GM12878 (cell line): ENCODE data around the gene ZNF75A. TPM values are rescaled to one million over a fixed set of nuclear protein-coding genes. Genes with fewer than 3 reads are reported as not detected.
A peak's percentile ranks its signal among the peaks of the same experiment; 100 is the strongest.

Source experiments
- BACH1 ChIP-seq: fragments of 450-650 bp; IDR thresholded peaks from 2 replicates; pipeline ENCODE4 v1.6.1; 2017; ENCODE audit warnings: mild to moderate bottlenecking, borderline replicate concordance
- CBFB ChIP-seq: IDR thresholded peaks from 2 replicates; pipeline ENCODE4 v1.6.1; 2016; ENCODE audit warnings: antibody characterized with exemption, low read depth
- CHD2 ChIP-seq: IDR thresholded peaks from 2 replicates; pipeline ENCODE4 v1.6.1; 2011; ENCODE audit warnings: low read depth, low read length, improper control_type of control experiment, borderline replicate concordance
- EGR1 ChIP-seq, 2 experiments: IDR thresholded peaks; 1 replicate in 1 of 2; 2 replicates in 1 of 2; pipeline ENCODE4 v1.6.1; 2011 to 2012; ENCODE audit warnings: low read depth in 2 of 2, low read length in 2 of 2, borderline replicate concordance in 1 of 2, mild to moderate bottlenecking in 1 of 2, moderate library complexity in 1 of 2
- ETV6 ChIP-seq, 2 experiments: fragments of 450-650 bp in 1 of 2; IDR thresholded peaks in 1 of 2; conservative IDR thresholded peaks in 1 of 2; 2 replicates each; pipeline ENCODE4 v1.6.1; 2014; ENCODE audit warnings: antibody characterized with exemption in 1 of 2, borderline replicate concordance in 1 of 2, low read depth in 1 of 2, mild to moderate bottlenecking in 1 of 2, moderate library complexity in 1 of 2
- IKZF2 ChIP-seq, 2 experiments: fragments of 450-650 bp; IDR thresholded peaks; 2 replicates each; pipeline ENCODE4 v1.6.1; 2017; ENCODE audit warnings: mild to moderate bottlenecking in 2 of 2, moderate library complexity in 2 of 2
- KLF5 ChIP-seq: fragments of 450-650 bp; IDR thresholded peaks from 2 replicates; pipeline ENCODE4 v1.6.1; 2014; ENCODE audit warnings: mild to moderate bottlenecking; ENCODE audit not compliant: partially characterized antibody
- LARP7 ChIP-seq: fragments of 450-650 bp; IDR thresholded peaks from 2 replicates; pipeline ENCODE4 v1.6.1; 2017; ENCODE audit warnings: mild to moderate bottlenecking
- MAX ChIP-seq: IDR thresholded peaks from 2 replicates; pipeline ENCODE4 v1.6.1; 2012; ENCODE audit warnings: low read depth, low read length, improper control_type of control experiment
- MTA3 ChIP-seq: IDR thresholded peaks from 2 replicates; pipeline ENCODE4 v1.6.1; 2012; ENCODE audit warnings: low read length, inconsistent platforms, borderline replicate concordance
- POLR2AphosphoS2 ChIP-seq: IDR thresholded peaks from 2 replicates; pipeline ENCODE4 v1.6.1; 2011; ENCODE audit warnings: low read depth, mild to moderate bottlenecking, low read length, improper control_type of control experiment, moderate library complexity
- POLR2AphosphoS5 ChIP-seq: IDR thresholded peaks from 2 replicates; pipeline ENCODE4 v1.6.1; 2011; ENCODE audit warnings: mild to moderate bottlenecking, low read length, inconsistent platforms
- POU2F2 ChIP-seq: IDR thresholded peaks from 3 replicates; pipeline ENCODE4 v1.6.1; 2011; ENCODE audit warnings: low read depth, mild to moderate bottlenecking, low read length, borderline replicate concordance
- PRDM15 ChIP-seq: fragments of 450-650 bp; formaldehyde crosslinking; IDR thresholded peaks from 2 replicates; pipeline ENCODE4 v1.4.0; 2020; ENCODE audit warnings: mild to moderate bottlenecking, moderate library complexity
- RAD21 ChIP-seq: IDR thresholded peaks from 2 replicates; pipeline ENCODE4 v1.6.1; 2011; ENCODE audit warnings: mild to moderate bottlenecking, low read depth, low read length, moderate library complexity; ENCODE audit not compliant: insufficient read depth
- RAD51 ChIP-seq: fragments of 450-650 bp; IDR thresholded peaks from 2 replicates; pipeline ENCODE4 v1.6.1; 2016; ENCODE audit warnings: moderate library complexity, mild to moderate bottlenecking, inconsistent platforms
- RUNX3 ChIP-seq: IDR thresholded peaks from 2 replicates; pipeline ENCODE4 v1.6.1; 2012; ENCODE audit warnings: low read length, inconsistent platforms
- SP1 ChIP-seq: IDR thresholded peaks from one replicate; pipeline ENCODE4 v1.6.1; 2011; ENCODE audit warnings: low read depth, low read length
- TCF12 ChIP-seq: IDR thresholded peaks from 2 replicates; pipeline ENCODE4 v1.6.1; 2011; ENCODE audit warnings: low read depth, mild to moderate bottlenecking, low read length
- USF2 ChIP-seq: IDR thresholded peaks from 2 replicates; pipeline ENCODE4 v1.6.1; 2011; ENCODE audit warnings: low read depth, low read length, improper control_type of control experiment, borderline replicate concordance
- YY1 ChIP-seq: IDR thresholded peaks from 2 replicates; pipeline ENCODE4 v1.6.1; 2011; ENCODE audit warnings: low read depth, mild to moderate bottlenecking, low read length
- ZZZ3 ChIP-seq: IDR thresholded peaks from 2 replicates; pipeline ENCODE4 v1.6.1; 2011; ENCODE audit warnings: low read depth; ENCODE audit not compliant: control insufficient read depth, insufficient read length
- polyA plus RNA-seq, 11 experiments: library from polyadenylated mRNA; depleted of rRNA in 4 of 11; unstranded in 6 of 11; stranded (reverse) in 5 of 11; fragments of >200 nt; fragmentation: Nextera tagmentation in 4 of 11; fragmentation: Illumina TruSeq in 1 of 11; extraction: Ambion mirVana in 4 of 11; extraction: Trizol in 1 of 11; gene quantifications; 1 replicate in 1 of 11; 2 replicates in 10 of 11; pipeline versions ENCODE4 v1.2.1 to v1.2.3, GENCODE V29; 2011 to 2016; ENCODE audit warnings: inconsistent platforms in 2 of 11, missing spikeins in 2 of 11, low read depth in 1 of 11
- total RNA-seq, 4 experiments: library from RNA; depleted of rRNA in 3 of 4; stranded (reverse); fragments of >200 nt in 3 of 4; fragmentation: Illumina TruSeq in 1 of 4; extraction: Trizol in 1 of 4; gene quantifications; 2 replicates each; pipeline versions ENCODE4 v1.2.1 to v1.2.3, GENCODE V29; 2013 to 2021
- TF ChIP-seq, protein P1 (sequence below): IDR thresholded peaks from 2 replicates; pipeline ENCODE4 v1.6.1; 2011; ENCODE audit warnings: low read depth, mild to moderate bottlenecking, low read length, moderate library complexity, borderline replicate concordance; ENCODE audit errors: extremely low read depth
- TF ChIP-seq, protein P2 (sequence below): IDR thresholded peaks from 2 replicates; pipeline ENCODE4 v1.6.1; 2012; ENCODE audit warnings: low read length, inconsistent platforms

The ZNF75A gene
- total and polyA plus RNA-seq, 10 of the 15 experiments (the other 5 are each of a cell fraction or from before 2014, with no cell fraction given), result 7.4 to 21.2 (median 16.1) TPM

- TF ChIP-seq, protein P1, sequence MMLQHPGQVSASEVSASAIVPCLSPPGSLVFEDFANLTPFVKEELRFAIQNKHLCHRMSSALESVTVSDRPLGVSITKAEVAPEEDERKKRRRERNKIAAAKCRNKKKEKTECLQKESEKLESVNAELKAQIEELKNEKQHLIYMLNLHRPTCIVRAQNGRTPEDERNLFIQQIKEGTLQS, result peak; percentile 89
- TF ChIP-seq EGR1 (IDR thresholded peaks at IDR 0.05; ENCODE audit: borderline replicate concordance in 1 of 2, low read depth in 2 of 2, low read length in 2 of 2), result peak in 1 of 2 experiments; percentile 30; a peak in 1 of 3 replicates
- 0 out of 2 replicates have a peak, but pooled peaks have one; percentile 29 for TF ChIP-seq TCF12
- no peak for TF ChIP-seq ZZZ3
- TF ChIP-seq, protein P2, sequence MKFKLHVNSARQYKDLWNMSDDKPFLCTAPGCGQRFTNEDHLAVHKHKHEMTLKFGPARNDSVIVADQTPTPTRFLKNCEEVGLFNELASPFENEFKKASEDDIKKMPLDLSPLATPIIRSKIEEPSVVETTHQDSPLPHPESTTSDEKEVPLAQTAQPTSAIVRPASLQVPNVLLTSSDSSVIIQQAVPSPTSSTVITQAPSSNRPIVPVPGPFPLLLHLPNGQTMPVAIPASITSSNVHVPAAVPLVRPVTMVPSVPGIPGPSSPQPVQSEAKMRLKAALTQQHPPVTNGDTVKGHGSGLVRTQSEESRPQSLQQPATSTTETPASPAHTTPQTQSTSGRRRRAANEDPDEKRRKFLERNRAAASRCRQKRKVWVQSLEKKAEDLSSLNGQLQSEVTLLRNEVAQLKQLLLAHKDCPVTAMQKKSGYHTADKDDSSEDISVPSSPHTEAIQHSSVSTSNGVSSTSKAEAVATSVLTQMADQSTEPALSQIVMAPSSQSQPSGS, result no peak
- TF ChIP-seq BACH1, result peak; percentile 91; the same call in 1 of the 2 replicates
- peak; percentile 82 for TF ChIP-seq POU2F2
- no peak for TF ChIP-seq PRDM15 (CRISPR knock-in tag)
- TF ChIP-seq RAD51, result peak; percentile 96
- peak; percentile 67; the same call in 1 of the 2 replicates for TF ChIP-seq RUNX3
- peak in 1 of 2 experiments; percentile 19; a peak in 1 of 4 replicates for TF ChIP-seq ETV6 (conservative IDR thresholded peaks at IDR 0.05 in 1 of 2, IDR thresholded peaks at IDR 0.05 in 1 of 2; ENCODE audit: borderline replicate concordance in 1 of 2, low read depth in 1 of 2)
- peak; percentile 85 for TF ChIP-seq MAX
- peak; percentile 85 for TF ChIP-seq YY1
- peak; percentile 83 for TF ChIP-seq USF2
- TF ChIP-seq IKZF2 (IDR thresholded peaks at IDR 0.05), result peak; percentile 82
- peak; percentile 68 for TF ChIP-seq SP1
- TF ChIP-seq RAD21, result no peak
- no peak for TF ChIP-seq MTA3
- TF ChIP-seq POLR2AphosphoS2, result peak; percentile 70
- TF ChIP-seq CHD2, result peak; percentile 86
- peak; percentile 86 for TF ChIP-seq POLR2AphosphoS5
- peak; percentile 62; the same call in 1 of the 2 replicates for TF ChIP-seq CBFB
- peak; percentile 16 for TF ChIP-seq KLF5
- peak; percentile 91 for TF ChIP-seq LARP7
Observed at GRCh38 chr16:3282730-3283542, 22.4 kb upstream of the ZNF75A start, which contains the start of gene ZNF263 (continued).
